Uterus (tissue), 2 donors: ENCODE measurements around the gene CMTM3.

Source experiments
- CTCF ChIP-seq, 4 experiments: fragments of 200-600 bp in 2 of 4; fragments of 450-650 bp in 2 of 4; sonication (generic) in 2 of 4; IDR thresholded peaks; one replicate each; pipeline ENCODE4 v1.5.1; 2016 to 2019; ENCODE audit warnings: antibody characterized with exemption in 4 of 4, mild to moderate bottlenecking in 2 of 4, moderate library complexity in 1 of 4
- POLR2A ChIP-seq, 2 donors: fragments of 450-650 bp; IDR thresholded peaks; one replicate each; pipeline ENCODE4 v1.6.1; 2016; ENCODE audit warnings: antibody characterized with exemption in 2 of 2, mild to moderate bottlenecking in 1 of 2, moderate library complexity in 1 of 2

- TF ChIP-seq POLR2A (IDR thresholded peaks at IDR 0.05), result no peak
- TF ChIP-seq CTCF (IDR thresholded peaks at IDR 0.05), result no peak
Measured at GRCh38 chr16:66566051-66566901, 38.2 kb upstream of the CMTM3 start, which contains the start of gene CMTM1.
